Osteocyte (in vitro differentiated cells): ENCODE data around the gene FNIP2. TPM values are rescaled to one million over a fixed set of nuclear protein-coding genes. Genes with fewer than 3 reads are reported as not detected.

ENCODE experiments used
- DNase-seq: peaks from one replicate; pipeline ENCODE4 v3.0.0; 2021; ENCODE audit warnings: mixed read lengths; ENCODE audit not compliant: unreplicated experiment; ENCODE audit errors: extremely low spot score
- H3K27ac Mint-ChIP-seq: one replicate; pipeline ENCODE4 v1.8.0; 2021; ENCODE audit warnings: mild to moderate bottlenecking, mixed read lengths; ENCODE audit not compliant: unreplicated experiment
- H3K27me3 Mint-ChIP-seq: one replicate; pipeline ENCODE4 v1.8.0; 2021; ENCODE audit warnings: mixed read lengths; ENCODE audit not compliant: unreplicated experiment
- H3K36me3 Mint-ChIP-seq: one replicate; pipeline ENCODE4 v1.8.0; 2021; ENCODE audit warnings: mixed read lengths; ENCODE audit not compliant: unreplicated experiment
- H3K4me1 Mint-ChIP-seq: one replicate; pipeline ENCODE4 v1.8.0; 2021; ENCODE audit warnings: mixed read lengths; ENCODE audit not compliant: unreplicated experiment
- H3K4me3 Mint-ChIP-seq: one replicate; pipeline ENCODE4 v1.8.0; 2021; ENCODE audit warnings: mild to moderate bottlenecking, moderate library complexity, mixed read lengths; ENCODE audit not compliant: unreplicated experiment
- H3K9me3 Mint-ChIP-seq: one replicate; pipeline ENCODE4 v1.8.0; 2021; ENCODE audit warnings: mixed read lengths; ENCODE audit not compliant: unreplicated experiment
- total RNA-seq: library from RNA; stranded (reverse); gene quantifications from 2 replicates; pipeline ENCODE4 v1.2.1, GENCODE V29; 2021
- TF ChIP-seq, protein P1 (sequence below): fragments of 200-600 bp; sonication (generic); IDR thresholded peaks from 2 replicates; pipeline ENCODE4 v1.5.0; 2021; ENCODE audit warnings: antibody characterized with exemption, mild to moderate bottlenecking, moderate library complexity

The FNIP2 gene
- total RNA-seq, 1 donor from 2014 or later, result 14.4 TPM

GRCh38 chr4:158861766-158862165 lies 92.9 kb downstream of the FNIP2 start:
- TF ChIP-seq, protein P1, sequence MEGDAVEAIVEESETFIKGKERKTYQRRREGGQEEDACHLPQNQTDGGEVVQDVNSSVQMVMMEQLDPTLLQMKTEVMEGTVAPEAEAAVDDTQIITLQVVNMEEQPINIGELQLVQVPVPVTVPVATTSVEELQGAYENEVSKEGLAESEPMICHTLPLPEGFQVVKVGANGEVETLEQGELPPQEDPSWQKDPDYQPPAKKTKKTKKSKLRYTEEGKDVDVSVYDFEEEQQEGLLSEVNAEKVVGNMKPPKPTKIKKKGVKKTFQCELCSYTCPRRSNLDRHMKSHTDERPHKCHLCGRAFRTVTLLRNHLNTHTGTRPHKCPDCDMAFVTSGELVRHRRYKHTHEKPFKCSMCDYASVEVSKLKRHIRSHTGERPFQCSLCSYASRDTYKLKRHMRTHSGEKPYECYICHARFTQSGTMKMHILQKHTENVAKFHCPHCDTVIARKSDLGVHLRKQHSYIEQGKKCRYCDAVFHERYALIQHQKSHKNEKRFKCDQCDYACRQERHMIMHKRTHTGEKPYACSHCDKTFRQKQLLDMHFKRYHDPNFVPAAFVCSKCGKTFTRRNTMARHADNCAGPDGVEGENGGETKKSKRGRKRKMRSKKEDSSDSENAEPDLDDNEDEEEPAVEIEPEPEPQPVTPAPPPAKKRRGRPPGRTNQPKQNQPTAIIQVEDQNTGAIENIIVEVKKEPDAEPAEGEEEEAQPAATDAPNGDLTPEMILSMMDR, result no peak
- Mint-ChIP-seq H3K36me3 (peaks cover 41% of the 10 kb centered on the region), H3K4me1 (peaks cover 13% of the 10 kb centered on the region), H3K27me3 (no peaks in the 10 kb centered on the region), H3K9me3 (no peaks in the 10 kb centered on the region), H3K4me3 (no peak overlapping the region), H3K27ac (no peak overlapping the region)
- no peak for DNase-seq

- H3K36me3 Mint-ChIP-seq, result peaks cover 49% of the 10 kb centered on the region
- DNase-seq, result no peak
- no peak overlapping the region for H3K27ac Mint-ChIP-seq
- no peaks in the 10 kb centered on the region for H3K27me3 Mint-ChIP-seq
- H3K4me3 Mint-ChIP-seq, result no peak overlapping the region
- no peaks in the 10 kb centered on the region for H3K9me3 Mint-ChIP-seq
- H3K4me1 Mint-ChIP-seq, result peaks cover 8% of the 10 kb centered on the region
- TF ChIP-seq, protein P1, result no peak
These were observed 94.5 kb downstream of the FNIP2 start for GRCh38 chr4:158863296-158863695.

DNA sequence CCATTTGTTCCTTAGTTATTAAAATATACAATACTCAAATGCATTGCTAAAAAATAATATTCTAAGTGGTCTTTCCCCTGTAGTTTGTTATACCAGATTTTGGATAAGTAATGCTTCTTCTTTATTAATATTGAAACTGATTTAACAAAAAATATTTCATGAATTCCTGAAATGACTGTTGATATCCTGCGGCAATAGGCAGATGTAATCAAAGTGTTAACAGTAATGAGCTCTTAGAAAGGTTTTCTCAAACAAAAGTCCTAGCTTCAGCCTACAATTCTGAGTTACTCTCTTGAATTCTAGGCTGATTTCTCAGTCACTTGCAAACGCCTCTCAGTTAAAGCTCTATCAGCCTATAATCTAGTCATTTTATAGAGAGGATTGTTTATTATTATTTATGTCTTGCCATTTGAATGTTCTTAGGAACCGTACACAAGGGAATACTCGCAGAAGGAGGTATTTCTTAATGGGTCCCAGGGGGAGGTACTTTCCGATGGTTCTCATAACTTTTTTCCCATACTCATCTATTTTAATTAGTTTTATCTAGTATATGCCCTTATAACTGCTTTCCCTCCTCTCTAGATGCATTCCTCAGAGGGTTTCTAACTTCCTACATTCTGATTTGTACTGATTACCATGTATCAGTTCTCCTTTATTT lies 96.8 kb downstream of the FNIP2 start:
- TF ChIP-seq, protein P1, result no peak
- no peak overlapping the region for H3K4me3 Mint-ChIP-seq
- H3K4me1 Mint-ChIP-seq, result peaks cover 2% of the 10 kb centered on the region
- DNase-seq, result no peak
- H3K36me3 Mint-ChIP-seq, result peaks cover 47% of the 10 kb centered on the region
- H3K27me3 Mint-ChIP-seq, result no peaks in the 10 kb centered on the region
- no peaks in the 10 kb centered on the region for H3K9me3 Mint-ChIP-seq
- H3K27ac Mint-ChIP-seq, result no peak overlapping the region

DNA sequence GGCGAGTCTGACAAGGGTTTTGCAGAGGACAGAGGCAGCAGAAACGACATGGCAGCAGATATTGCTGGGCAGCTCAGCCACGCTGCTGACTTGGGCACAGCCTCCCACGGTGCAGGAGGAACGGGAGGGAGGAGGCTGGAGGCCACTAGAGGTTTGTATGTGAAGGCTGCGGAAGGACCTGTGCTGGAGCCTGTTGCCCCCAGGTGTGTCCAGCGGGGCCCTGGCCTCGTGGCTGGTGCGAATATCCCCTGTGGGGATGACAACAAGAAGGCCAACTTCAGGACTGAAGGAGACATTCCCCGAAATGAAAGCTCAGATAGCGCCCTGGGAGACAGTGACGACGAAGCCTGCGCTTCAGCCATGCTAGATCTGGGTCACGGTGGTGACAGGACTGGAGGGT lies 100.2 kb downstream of the FNIP2 start:
- peaks cover 26% of the 10 kb centered on the region for H3K4me1 Mint-ChIP-seq
- H3K9me3 Mint-ChIP-seq, result no peaks in the 10 kb centered on the region
- H3K4me3 Mint-ChIP-seq, result no peak overlapping the region
- TF ChIP-seq, protein P1, result no peak
- H3K27ac Mint-ChIP-seq, result no peak overlapping the region
- no peaks in the 10 kb centered on the region for H3K27me3 Mint-ChIP-seq
- no peak for DNase-seq
- peaks cover 32% of the 10 kb centered on the region for H3K36me3 Mint-ChIP-seq

DNA sequence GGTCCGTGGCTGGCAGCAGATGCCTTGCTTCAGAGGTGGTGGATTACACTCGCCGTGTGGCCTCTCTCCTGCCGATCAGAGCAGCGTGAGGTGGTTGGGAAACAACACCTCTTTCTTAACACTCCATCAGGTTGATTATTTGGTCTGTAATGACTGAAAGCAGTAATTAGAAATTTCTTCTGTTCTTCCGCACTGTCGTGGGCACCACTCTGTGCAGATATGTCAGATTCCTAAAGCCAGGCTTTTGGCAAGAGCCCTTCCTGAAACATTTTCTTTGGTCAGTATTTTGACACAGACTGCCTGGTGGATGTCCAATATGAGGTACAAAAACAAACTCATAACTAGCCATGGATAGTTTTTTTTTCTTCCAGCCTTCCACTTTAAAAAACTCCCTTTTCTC lies 100.9 kb downstream of the FNIP2 start:
- Mint-ChIP-seq H3K36me3 (peaks cover 28% of the 10 kb centered on the region), H3K27ac (no peak overlapping the region), H3K4me1 (peaks cover 33% of the 10 kb centered on the region), H3K4me3 (no peak overlapping the region), H3K9me3 (no peaks in the 10 kb centered on the region), H3K27me3 (no peaks in the 10 kb centered on the region)
- TF ChIP-seq, protein P1, result no peak
- DNase-seq, result no peak
